Measurements from ENCODE around the gene SMIM17. TPM values are rescaled to one million over a fixed set of nuclear protein-coding genes. Genes with fewer than 3 reads are reported as not detected.

Gene SMIM17
- total RNA-seq, 3 donors from 2014 or later: 0.38 to 0.47 TPM; not detected in 1

DNA sequence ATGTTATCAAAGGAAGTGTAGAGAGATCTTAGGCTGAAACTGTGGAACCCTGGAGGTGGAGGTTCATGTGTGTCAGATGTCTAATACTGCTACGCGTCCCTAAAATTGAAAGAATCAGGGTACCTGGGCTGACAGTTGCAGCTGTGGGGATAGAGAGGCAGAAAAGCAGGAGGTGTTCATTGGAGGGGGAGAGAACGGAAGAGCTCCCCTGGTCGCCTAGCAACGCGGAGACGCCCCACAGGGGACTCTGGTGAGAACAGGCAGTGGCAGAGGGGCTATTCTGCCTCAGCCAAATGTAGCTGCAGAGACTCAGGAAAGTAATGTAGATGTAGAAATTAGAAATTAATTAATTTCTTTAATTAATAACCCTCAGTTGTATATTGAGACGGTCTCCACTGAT lies 38.7 kb downstream of the SMIM17 start:
- ATAC-seq (no peak), DNase-seq (no peak)
- TF ChIP-seq, protein P1, sequence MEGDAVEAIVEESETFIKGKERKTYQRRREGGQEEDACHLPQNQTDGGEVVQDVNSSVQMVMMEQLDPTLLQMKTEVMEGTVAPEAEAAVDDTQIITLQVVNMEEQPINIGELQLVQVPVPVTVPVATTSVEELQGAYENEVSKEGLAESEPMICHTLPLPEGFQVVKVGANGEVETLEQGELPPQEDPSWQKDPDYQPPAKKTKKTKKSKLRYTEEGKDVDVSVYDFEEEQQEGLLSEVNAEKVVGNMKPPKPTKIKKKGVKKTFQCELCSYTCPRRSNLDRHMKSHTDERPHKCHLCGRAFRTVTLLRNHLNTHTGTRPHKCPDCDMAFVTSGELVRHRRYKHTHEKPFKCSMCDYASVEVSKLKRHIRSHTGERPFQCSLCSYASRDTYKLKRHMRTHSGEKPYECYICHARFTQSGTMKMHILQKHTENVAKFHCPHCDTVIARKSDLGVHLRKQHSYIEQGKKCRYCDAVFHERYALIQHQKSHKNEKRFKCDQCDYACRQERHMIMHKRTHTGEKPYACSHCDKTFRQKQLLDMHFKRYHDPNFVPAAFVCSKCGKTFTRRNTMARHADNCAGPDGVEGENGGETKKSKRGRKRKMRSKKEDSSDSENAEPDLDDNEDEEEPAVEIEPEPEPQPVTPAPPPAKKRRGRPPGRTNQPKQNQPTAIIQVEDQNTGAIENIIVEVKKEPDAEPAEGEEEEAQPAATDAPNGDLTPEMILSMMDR (IDR thresholded peaks at IDR 0.05): no peak
- peaks cover 54% of the 10 kb centered on the region for H3K9me3 ChIP-seq
- intact Hi-C loops (cut with DNase I, micrococcal nuclease): no loop called here
- no peaks in the 10 kb centered on the region for H3K36me3 ChIP-seq (ENCODE audit: low read depth)
- H3K4me3 ChIP-seq: no peak overlapping the region
- no peaks in the 10 kb centered on the region for H3K4me1 ChIP-seq (ENCODE audit: low read depth)

DNA sequence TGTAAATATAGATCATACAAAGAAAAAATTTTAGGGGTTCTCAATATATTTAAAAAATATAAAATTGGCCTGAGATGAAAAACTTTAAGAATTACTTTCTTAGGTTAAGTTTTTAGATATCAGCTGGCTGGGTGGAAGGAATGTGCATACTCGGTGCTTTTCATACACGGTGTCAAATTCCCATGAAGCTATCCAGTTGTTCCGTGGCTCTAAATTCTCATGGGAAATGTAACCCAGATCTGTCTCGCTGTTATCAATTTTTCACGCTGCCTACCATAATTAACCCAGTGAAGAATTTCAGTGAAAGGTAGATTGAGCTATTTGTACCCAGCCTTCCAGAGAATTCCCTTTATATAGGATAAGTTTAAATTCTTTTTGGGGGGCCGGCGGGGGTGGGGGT lies 40.2 kb downstream of the SMIM17 start:
- Histone ChIP-seq H3K36me3 (ENCODE audit: low read depth) (no peaks in the 10 kb centered on the region), H3K4me1 (ENCODE audit: low read depth) (no peaks in the 10 kb centered on the region), H3K4me3 (no peak overlapping the region), H3K9me3 (peaks cover 51% of the 10 kb centered on the region)
- intact Hi-C loops (cut with DNase I, micrococcal nuclease): no loop called here
- ATAC-seq (no peak), DNase-seq (no peak)
- TF ChIP-seq, protein P1 (IDR thresholded peaks at IDR 0.05): no peak

DNA sequence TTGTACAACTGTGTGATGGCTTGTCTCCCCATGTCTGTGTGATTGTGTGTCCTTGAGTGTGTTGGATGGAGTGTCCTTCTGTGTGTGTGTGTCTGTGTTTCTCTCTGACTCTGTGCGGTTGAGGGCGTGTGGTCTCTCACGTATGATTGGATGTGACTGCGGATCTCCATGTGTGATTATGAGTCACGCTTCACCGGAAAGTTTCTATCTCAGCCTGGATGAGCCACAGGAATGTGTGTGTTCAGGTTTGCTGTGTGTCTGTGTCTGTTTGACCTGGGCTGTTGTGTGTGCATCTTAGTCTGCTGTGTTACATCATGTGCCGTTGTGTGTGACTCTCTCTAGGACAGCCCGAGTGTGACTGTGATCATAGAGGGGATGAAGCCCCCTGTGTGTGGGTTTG lies 44.1 kb downstream of the SMIM17 start:
- TF ChIP-seq, protein P1 (IDR thresholded peaks at IDR 0.05): no peak
- Histone ChIP-seq H3K36me3 (ENCODE audit: low read depth) (no peaks in the 10 kb centered on the region), H3K4me3 (no peak overlapping the region), H3K4me1 (ENCODE audit: low read depth) (no peaks in the 10 kb centered on the region), H3K9me3 (peaks cover 64% of the 10 kb centered on the region)
- DNase-seq (no peak), ATAC-seq (no peak)
- intact Hi-C loops (cut with DNase I, micrococcal nuclease): no loop called here

DNA sequence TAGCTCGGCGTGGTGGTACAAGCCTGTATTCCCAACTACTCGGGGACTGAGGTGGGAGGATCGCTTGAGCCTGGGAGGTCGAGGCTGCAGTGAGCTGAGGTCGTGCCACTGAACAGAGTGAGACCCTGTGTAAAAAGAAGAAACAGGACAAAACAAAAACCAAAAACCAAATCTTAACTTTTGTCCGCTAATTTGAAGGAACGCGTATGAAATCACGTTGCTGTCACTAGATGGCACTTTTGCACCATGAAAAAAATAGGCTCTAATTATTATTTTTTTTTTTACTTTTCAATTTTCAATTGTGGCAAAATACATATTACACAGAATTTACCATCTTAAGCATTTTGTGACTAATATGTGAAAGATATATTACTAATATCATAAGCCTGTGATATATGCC lies 46.2 kb downstream of the SMIM17 start:
- H3K4me3 ChIP-seq: no peak overlapping the region
- no peak for DNase-seq

DNA sequence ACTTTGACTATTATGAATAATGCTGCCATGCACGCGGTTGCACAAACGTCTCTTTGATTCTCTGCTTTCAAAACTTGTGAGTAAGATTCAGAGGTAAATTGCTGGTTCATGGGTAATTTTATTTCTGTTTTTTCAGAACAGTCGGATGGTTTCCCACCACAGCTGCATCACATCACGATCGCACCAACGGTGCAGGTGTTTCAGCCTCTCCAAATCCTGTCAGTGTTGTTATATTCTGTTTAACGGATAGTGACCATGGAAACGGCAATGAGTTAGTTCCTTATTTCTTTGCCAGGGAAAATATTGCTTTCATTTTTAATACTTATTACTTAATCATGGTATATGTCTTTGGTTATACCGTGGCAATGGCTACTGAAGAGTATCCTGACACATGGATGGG lies 47.7 kb downstream of the SMIM17 start:
- TF ChIP-seq, protein P1 (IDR thresholded peaks at IDR 0.05): no peak
- Histone ChIP-seq H3K4me3 (no peak overlapping the region), H3K9me3 (peaks cover 59% of the 10 kb centered on the region), H3K36me3 (ENCODE audit: low read depth) (no peaks in the 10 kb centered on the region), H3K4me1 (ENCODE audit: low read depth) (no peaks in the 10 kb centered on the region)
- ATAC-seq (no peak), DNase-seq (no peak)
- intact Hi-C loops (cut with DNase I, micrococcal nuclease): no loop called here

More for the DNA sequence above, 46.2 kb downstream of the SMIM17 start:
- Histone ChIP-seq H3K9me3 (peaks cover 59% of the 10 kb centered on the region), H3K4me1 (ENCODE audit: low read depth) (no peaks in the 10 kb centered on the region), H3K36me3 (ENCODE audit: low read depth) (no peaks in the 10 kb centered on the region)
- no peak for ATAC-seq
- intact Hi-C loops (cut with DNase I, micrococcal nuclease): no loop called here
- TF ChIP-seq, protein P1 (IDR thresholded peaks at IDR 0.05): no peak

All from mucosa of descending colon (tissue), 3 donors.